Measurements from ENCODE around the gene HSPA9.

The HSPA9 gene

GRCh38 chr5:138539791-138540190 is 35.4 kb downstream of the HSPA9 start:
- no peak for TF ChIP-seq CTCF (IDR thresholded peaks at IDR 0.05; ENCODE audit: unreplicated experiment in 3 of 3)
- H3K9me3 Mint-ChIP-seq = no peaks in the 10 kb centered on the region
- peak overlapping the region; percentile 98 to 99 (median 99) for H3K4me3 Mint-ChIP-seq
- H3K36me3 Mint-ChIP-seq (ENCODE audit: low read depth) = peaks cover 22% of the 10 kb centered on the region
- peaks cover 35% of the 10 kb centered on the region for H3K4me1 Mint-ChIP-seq
- H3K27me3 Mint-ChIP-seq (ENCODE audit: low read depth) = no peaks in the 10 kb centered on the region
- H3K27ac Mint-ChIP-seq = peak overlapping the region in 1 of 3 experiments; percentile 49

DNA sequence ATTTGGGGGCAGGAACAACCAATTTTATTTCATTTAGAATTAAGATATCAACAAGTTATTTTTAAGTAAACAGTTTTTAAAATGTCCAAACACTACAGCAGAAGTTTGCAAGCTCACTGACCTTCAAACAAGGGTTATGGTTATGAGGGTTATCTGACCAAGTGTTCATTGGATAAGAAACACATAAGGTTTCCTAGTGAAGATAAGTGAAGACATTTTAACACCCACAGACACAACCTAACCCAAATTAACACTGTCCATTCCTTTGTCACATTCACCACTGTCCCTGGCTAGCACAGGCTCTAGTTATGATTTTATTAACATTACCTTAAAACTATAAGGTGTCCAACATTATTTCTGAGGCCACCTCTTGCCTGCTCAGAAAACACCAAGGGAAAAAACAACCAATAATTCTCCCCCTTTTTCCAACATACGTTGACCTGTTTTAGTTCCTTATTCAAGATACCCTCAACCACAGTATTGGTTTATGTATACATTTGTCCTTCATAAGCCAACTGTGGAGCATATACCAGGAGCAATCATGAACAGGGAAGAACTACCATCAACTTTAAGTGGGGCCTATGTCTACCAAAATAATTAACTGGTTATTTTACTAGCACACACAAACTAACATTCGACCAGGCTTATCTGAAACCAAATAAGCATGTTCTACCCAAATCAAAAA is 36.1 kb downstream of the HSPA9 start:
- no peak overlapping the region for H3K4me3 Mint-ChIP-seq
- H3K27ac Mint-ChIP-seq = no peak overlapping the region
- no peaks in the 10 kb centered on the region for H3K27me3 Mint-ChIP-seq (ENCODE audit: low read depth)
- H3K36me3 Mint-ChIP-seq (ENCODE audit: low read depth) = peaks cover 29% of the 10 kb centered on the region
- TF ChIP-seq CTCF (IDR thresholded peaks at IDR 0.05; ENCODE audit: unreplicated experiment in 3 of 3) = no peak
- no peaks in the 10 kb centered on the region for H3K9me3 Mint-ChIP-seq
- H3K4me1 Mint-ChIP-seq = peaks cover 28% of the 10 kb centered on the region

DNA sequence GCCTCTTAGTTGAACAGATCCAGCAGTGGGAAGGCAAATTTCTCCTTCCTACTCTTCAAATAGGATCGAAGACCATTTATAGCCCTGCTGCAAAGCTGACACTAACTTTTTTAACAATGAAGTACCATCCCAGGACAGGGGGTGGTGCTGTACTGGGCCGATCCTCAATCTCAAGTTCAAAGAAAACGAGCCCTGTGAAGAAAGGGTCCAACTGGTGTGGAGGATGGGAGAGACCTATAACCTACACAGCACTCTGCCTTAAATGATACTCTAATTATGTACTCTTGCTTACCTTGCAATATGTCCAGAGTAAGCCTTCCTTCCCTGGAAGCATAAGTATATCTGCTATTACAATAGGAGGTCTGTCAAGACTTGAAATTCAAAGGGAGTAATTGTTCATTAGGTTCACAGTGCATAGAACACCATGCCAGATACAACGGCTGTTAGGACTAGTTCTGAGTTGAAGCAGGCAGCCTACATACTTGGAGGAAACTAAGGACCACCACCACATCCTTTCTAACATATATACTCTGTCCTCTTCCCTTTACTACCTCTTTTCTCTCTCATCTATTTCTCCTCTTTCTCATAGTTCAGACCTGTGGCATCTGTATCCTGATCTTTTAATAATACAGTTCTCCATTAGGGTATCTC is 38.4 kb downstream of the HSPA9 start:
- no peak overlapping the region for H3K4me3 Mint-ChIP-seq
- H3K9me3 Mint-ChIP-seq = no peaks in the 10 kb centered on the region
- H3K36me3 Mint-ChIP-seq (ENCODE audit: low read depth) = peaks cover 50% of the 10 kb centered on the region
- H3K27ac Mint-ChIP-seq = peak overlapping the region in 1 of 3 experiments; percentile 13
- H3K4me1 Mint-ChIP-seq = peaks cover 18% of the 10 kb centered on the region
- TF ChIP-seq CTCF (IDR thresholded peaks at IDR 0.05; ENCODE audit: unreplicated experiment in 3 of 3) = peak in 1 of 3 experiments; percentile 23
- H3K27me3 Mint-ChIP-seq (ENCODE audit: low read depth) = no peaks in the 10 kb centered on the region

DNA sequence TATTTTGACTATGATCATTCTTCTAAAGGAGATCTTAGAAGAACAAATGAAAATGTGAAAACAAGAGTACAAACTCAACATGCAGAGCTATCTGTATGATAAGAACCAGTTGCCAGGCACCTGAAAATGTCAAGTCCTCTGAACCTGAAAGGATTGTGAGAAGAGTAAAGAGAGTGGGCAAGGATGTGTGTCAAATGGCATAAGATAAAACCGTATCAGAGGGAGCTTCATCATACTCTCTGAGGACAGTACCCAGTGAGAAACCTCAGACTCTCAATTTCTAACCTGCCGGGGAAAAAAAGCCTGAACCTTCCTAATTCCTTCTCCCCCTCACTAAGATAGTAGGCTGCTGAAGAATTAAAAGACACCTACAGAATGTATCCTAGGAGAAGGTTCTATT is 39.0 kb downstream of the HSPA9 start:
- Mint-ChIP-seq H3K27ac (no peak overlapping the region), H3K9me3 (no peaks in the 10 kb centered on the region), H3K4me3 (no peak overlapping the region), H3K4me1 (peaks cover 12% of the 10 kb centered on the region), H3K36me3 (ENCODE audit: low read depth) (peaks cover 53% of the 10 kb centered on the region), H3K27me3 (ENCODE audit: low read depth) (no peaks in the 10 kb centered on the region)
- TF ChIP-seq CTCF (IDR thresholded peaks at IDR 0.05; ENCODE audit: unreplicated experiment in 3 of 3) = no peak

DNA sequence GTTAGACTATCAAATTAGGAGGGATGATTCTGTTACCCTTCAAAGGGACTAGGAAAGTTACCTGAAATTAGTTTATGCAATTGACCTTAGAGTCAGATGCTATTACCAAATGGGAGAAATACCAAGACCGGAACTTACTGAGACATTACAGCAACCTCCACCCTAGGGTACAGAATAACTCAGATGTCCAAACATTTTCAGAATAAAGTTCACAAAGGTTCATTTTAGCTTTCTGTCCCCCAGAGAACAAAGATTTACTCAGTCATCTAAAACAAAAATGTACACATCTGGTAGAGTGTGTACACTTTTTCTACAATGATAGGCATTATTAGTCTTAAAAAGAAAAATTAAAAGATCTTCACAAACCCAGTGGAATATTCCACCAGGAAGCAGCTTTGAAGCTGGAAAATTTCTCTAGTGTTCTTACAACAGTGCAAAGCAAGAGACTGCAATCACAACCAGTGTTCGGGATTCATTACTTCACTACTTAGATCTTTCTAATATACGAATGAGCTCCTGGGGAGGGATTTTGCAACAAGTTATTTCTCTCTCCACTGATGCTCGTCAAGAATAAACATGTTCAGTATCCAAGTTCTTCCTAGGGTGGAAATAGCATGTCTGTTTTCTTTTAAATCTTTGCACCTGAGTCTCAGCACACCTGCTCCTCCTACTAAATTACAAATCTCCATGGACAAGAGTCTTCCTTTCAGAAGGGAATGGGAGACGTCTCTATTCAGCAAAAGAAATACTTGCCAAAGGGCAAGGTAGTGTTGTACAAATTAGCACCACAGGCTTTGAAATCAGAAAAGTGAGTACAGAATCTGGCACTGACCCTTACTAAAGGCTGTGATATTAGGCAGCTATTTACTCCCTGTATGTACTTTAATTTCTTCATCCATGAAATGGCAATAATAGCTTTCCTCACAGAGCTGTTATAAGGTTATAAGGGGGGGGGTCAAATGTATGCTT is 40.9 kb downstream of the HSPA9 start:
- Mint-ChIP-seq H3K27ac (no peak overlapping the region), H3K4me1 (no peaks in the 10 kb centered on the region)
- no peak for TF ChIP-seq CTCF (IDR thresholded peaks at IDR 0.05; ENCODE audit: unreplicated experiment in 3 of 3)

More for the DNA sequence above, 40.9 kb downstream of the HSPA9 start:
- H3K36me3 Mint-ChIP-seq (ENCODE audit: low read depth) = peaks cover 55% of the 10 kb centered on the region
- no peak overlapping the region for H3K4me3 Mint-ChIP-seq
- H3K9me3 Mint-ChIP-seq = no peaks in the 10 kb centered on the region
- H3K27me3 Mint-ChIP-seq (ENCODE audit: low read depth) = no peaks in the 10 kb centered on the region
